Hepatocyte (in vitro differentiated cells): ENCODE results near the gene ARHGAP45. TPM values are rescaled to one million over a fixed set of nuclear protein-coding genes. Genes with fewer than 3 reads are reported as not detected.

Experiments used
- DNase-seq: peaks from one replicate; pipeline ENCODE4 v3.0.0-alpha.2; 2016; ENCODE audit warnings: low spot score
- H2AFZ ChIP-seq: fragments of 200-600 bp; sonication (generic); 2 replicates; pipeline ENCODE4 v1.6.0; 2016; ENCODE audit warnings: antibody characterized with exemption, mild to moderate bottlenecking
- H3K27ac ChIP-seq: fragments of 200-600 bp; sonication (generic); 2 replicates; pipeline ENCODE4 v1.5.1; 2016; ENCODE audit warnings: mild to moderate bottlenecking
- H3K27me3 ChIP-seq: fragments of 200-600 bp; sonication (generic); 2 replicates; pipeline ENCODE4 v1.6.1; 2016
- H3K36me3 ChIP-seq: fragments of 200-600 bp; sonication (generic); replicated peaks from 2 replicates; pipeline ENCODE4 v1.5.1; 2016; ENCODE audit warnings: low read depth; ENCODE audit not compliant: insufficient read depth
- H3K4me1 ChIP-seq: fragments of 200-600 bp; sonication (generic); 2 replicates; pipeline ENCODE4 v1.5.1; 2016; ENCODE audit warnings: mild to moderate bottlenecking, moderate library complexity; ENCODE audit not compliant: insufficient read depth
- H3K4me2 ChIP-seq: fragments of 200-600 bp; sonication (generic); 2 replicates; pipeline ENCODE4 v1.6.0; 2016
- H3K4me3 ChIP-seq: fragments of 200-600 bp; sonication (generic); 2 replicates; pipeline ENCODE4 v1.5.1; 2016; ENCODE audit warnings: mild to moderate bottlenecking
- H3K79me2 ChIP-seq: fragments of 200-600 bp; sonication (generic); 2 replicates; pipeline ENCODE4 v1.6.0; 2017; ENCODE audit warnings: mild to moderate bottlenecking
- H3K9me2 ChIP-seq: fragments of 200-600 bp; sonication (generic); replicated peaks from 2 replicates; pipeline ENCODE4 v1.6.0; 2017; ENCODE audit warnings: mild to moderate bottlenecking; ENCODE audit not compliant: insufficient read depth
- H3K9me3 ChIP-seq: fragments of 200-600 bp; sonication (generic); 2 replicates; pipeline ENCODE4 v1.5.1; 2016; ENCODE audit warnings: low read depth, mild to moderate bottlenecking
- H4K20me1 ChIP-seq: fragments of 200-600 bp; sonication (generic); 2 replicates; pipeline ENCODE4 v1.6.0; 2016; ENCODE audit warnings: mild to moderate bottlenecking; ENCODE audit not compliant: insufficient read depth, poor library complexity, severe bottlenecking
- CTCF ChIP-seq: fragments of 200-600 bp; sonication (generic); IDR thresholded peaks from 2 replicates; pipeline ENCODE4 v1.5.1; 2016; ENCODE audit warnings: antibody characterized with exemption, mild to moderate bottlenecking; ENCODE audit not compliant: poor library complexity
- EZH2 ChIP-seq: fragments of 200-600 bp; sonication (generic); IDR thresholded peaks from 2 replicates; pipeline ENCODE4 v1.6.1; 2016; ENCODE audit warnings: antibody characterized with exemption, mild to moderate bottlenecking, borderline replicate concordance
- EZH2phosphoT487 ChIP-seq: fragments of 200-600 bp; sonication (generic); IDR thresholded peaks from one replicate; pipeline ENCODE4 v1.6.1; 2018; ENCODE audit warnings: antibody characterized with exemption, mild to moderate bottlenecking, low read depth, moderate library complexity; ENCODE audit not compliant: unreplicated experiment, severe bottlenecking
- WGBS: methylation state at CpG from one replicate; pipeline ENCODE4 v1.1.6; 2016; ENCODE audit warnings: low lambda C conversion rate; ENCODE audit errors: missing lambda C conversion rate; 5-methylcytosine and 5-hydroxymethylcytosine counted together
- polyA plus RNA-seq: library from polyadenylated mRNA; unstranded; fragments of >200 nt; fragmentation: Nextera tagmentation; extraction: Ambion mirVana; gene quantifications from 2 replicates; pipeline ENCODE4 v1.2.1, GENCODE V29; 2016
- total RNA-seq: library from RNA; depleted of rRNA; stranded (reverse); fragments of >200 nt; gene quantifications from 2 replicates; pipeline ENCODE4 v1.2.3, GENCODE V29; 2014

ARHGAP45 gene
- total and polyA plus RNA-seq, 2 experiments from 2014 or later, result 12.9 to 18.3 TPM

DNA sequence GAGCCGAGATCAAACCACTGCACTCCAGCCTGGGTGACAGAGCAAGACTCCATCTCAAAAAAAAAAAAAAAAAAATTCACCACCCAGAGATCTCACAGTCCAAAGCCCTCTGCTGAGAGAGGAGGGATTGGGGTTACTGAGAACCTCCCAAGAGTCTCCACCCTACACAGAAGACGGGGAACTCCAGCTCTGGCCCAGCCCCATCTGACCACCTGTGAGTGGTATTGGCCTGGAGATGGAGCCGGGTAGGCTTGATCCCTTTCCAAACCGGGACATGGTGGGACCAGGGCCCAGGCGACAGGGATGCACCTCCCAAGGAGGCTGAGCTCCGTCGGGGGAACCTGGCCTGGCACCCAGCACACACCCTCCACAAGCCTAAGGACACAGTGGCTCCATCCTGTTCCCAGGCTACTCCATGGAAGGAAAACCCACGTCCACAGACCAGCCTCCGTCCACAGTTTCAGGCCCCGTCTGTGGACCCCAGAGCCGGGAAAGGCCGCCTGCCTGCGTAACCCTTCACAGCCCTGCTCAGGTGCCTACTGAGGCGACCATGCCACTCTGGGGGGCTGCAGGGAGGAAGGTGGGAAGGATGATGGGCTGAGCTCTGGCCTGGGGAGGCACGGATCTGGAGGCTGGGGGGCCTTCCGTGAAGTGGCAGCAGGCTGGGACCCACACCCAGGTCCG lies 47.9 kb upstream of the ARHGAP45 start:
- H3K4me3 ChIP-seq, result no peak overlapping the region
- peaks cover 66% of the 10 kb centered on the region for H3K79me2 ChIP-seq
- no peaks in the 10 kb centered on the region for H3K27me3 ChIP-seq
- no peaks in the 10 kb centered on the region for H3K36me3 ChIP-seq
- no peak for DNase-seq
- no peak overlapping the region for H2AFZ ChIP-seq
- TF ChIP-seq CTCF, result no peak
- no peak for TF ChIP-seq EZH2
- no peak for TF ChIP-seq EZH2phosphoT487
- H3K4me2 ChIP-seq, result peak overlapping the region; percentile 99
- H3K9me3 ChIP-seq, result no peaks in the 10 kb centered on the region
- H4K20me1 ChIP-seq, result peaks cover 65% of the 10 kb centered on the region
- no peaks in the 10 kb centered on the region for H3K9me2 ChIP-seq
- WGBS, result 84% methylated on average over 17 of the region's 17 CpGs
- peaks cover 42% of the 10 kb centered on the region for H3K4me1 ChIP-seq
- no peak overlapping the region for H3K27ac ChIP-seq

- TF ChIP-seq EZH2phosphoT487, result no peak
- TF ChIP-seq CTCF, result no peak
- TF ChIP-seq EZH2, result no peak
- H3K4me3 ChIP-seq, result peak overlapping the region; percentile 29
- H3K79me2 ChIP-seq, result peaks cover 63% of the 10 kb centered on the region
- no peaks in the 10 kb centered on the region for H3K9me2 ChIP-seq
- DNase-seq, result no peak
- peaks cover 42% of the 10 kb centered on the region for H3K4me1 ChIP-seq
- no peaks in the 10 kb centered on the region for H3K9me3 ChIP-seq
- no peak overlapping the region for H3K27ac ChIP-seq
- H2AFZ ChIP-seq, result no peak overlapping the region
- H3K4me2 ChIP-seq, result peak overlapping the region; percentile 99
- no peaks in the 10 kb centered on the region for H3K36me3 ChIP-seq
- 80% methylated on average over 18 of the region's 18 CpGs for WGBS
- peaks cover 60% of the 10 kb centered on the region for H4K20me1 ChIP-seq
- no peaks in the 10 kb centered on the region for H3K27me3 ChIP-seq
These were observed 47.4 kb upstream of the ARHGAP45 start for GRCh38 chr19:1019616-1019961.

GRCh38 chr19:1019980-1020867 lies 46.7 kb upstream of the ARHGAP45 start:
- H3K79me2 ChIP-seq, result peaks cover 60% of the 10 kb centered on the region

More at GRCh38 chr19:1019980-1020867, 46.7 kb upstream of the ARHGAP45 start:
- TF ChIP-seq EZH2 (no peak), CTCF (no peak), EZH2phosphoT487 (no peak)
- H2AFZ ChIP-seq, result no peak overlapping the region
- peaks cover 53% of the 10 kb centered on the region for H4K20me1 ChIP-seq
- DNase-seq, result no peak
- H3K4me3 ChIP-seq, result peak overlapping the region; percentile 29
- no peaks in the 10 kb centered on the region for H3K27me3 ChIP-seq
- peak overlapping the region; percentile 99 for H3K4me2 ChIP-seq
- H3K27ac ChIP-seq, result peak overlapping the region; percentile 42
- 6% methylated on average over 34 of the region's 60 CpGs for WGBS
- peaks cover 43% of the 10 kb centered on the region for H3K4me1 ChIP-seq
- no peaks in the 10 kb centered on the region for H3K9me2 ChIP-seq
- no peaks in the 10 kb centered on the region for H3K9me3 ChIP-seq
- H3K36me3 ChIP-seq, result no peaks in the 10 kb centered on the region
